GM21526 (cell line): ENCODE results near the gene CD83.
A peak's percentile ranks its signal among the peaks of the same experiment; 100 is the strongest.
"Not testable (repeated sequence)": the region's sequence is repeated elsewhere in the genome, so short reads cannot be mapped to it uniquely, and the experiment has no call there.

Experiments used
- ATAC-seq: cut with Tn5 transposase; IDR thresholded peaks from one replicate; pipeline ENCODE4 v1.9.1; 2021; ENCODE audit warnings: moderate library complexity; ENCODE audit not compliant: unreplicated experiment, low FRiP score

The CD83 gene

GRCh38 chr6:14117158-14118090 is at the start of gene CD83:
TSS of gene CD83 (plus strand) at chr6:14117772. CDS start at chr6:14117812, 40 bp downstream.
- ATAC-seq: peak; percentile 55

- ATAC-seq: no peak
These were observed 49.4 kb upstream of the CD83 start for GRCh38 chr6:14068133-14068532.

GRCh38 chr6:14068623-14069022 is 48.9 kb upstream of the CD83 start:
- no peak for ATAC-seq

DNA sequence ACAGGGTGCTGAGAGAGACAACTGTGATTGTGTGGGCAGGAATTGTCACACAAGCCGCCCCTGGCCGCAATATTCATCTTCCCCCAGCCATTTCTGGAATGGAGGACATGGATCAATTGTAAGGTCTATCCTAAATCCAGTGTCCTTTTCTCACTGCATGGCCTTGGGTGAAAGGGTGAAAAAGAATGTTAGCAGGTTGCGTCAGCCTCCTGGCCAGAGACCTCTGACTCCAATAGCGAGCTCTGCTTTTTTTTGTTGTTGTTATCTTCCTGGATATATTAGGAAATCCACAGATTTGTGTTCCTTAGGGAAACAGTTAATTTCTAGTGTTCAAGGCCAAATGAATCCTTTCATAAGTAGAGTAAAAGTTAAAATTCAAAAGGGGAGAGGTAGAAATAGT is 47.1 kb upstream of the CD83 start:
- no peak for ATAC-seq

GRCh38 chr6:14072084-14072483 is 45.5 kb upstream of the CD83 start:
- ATAC-seq: no peak

DNA sequence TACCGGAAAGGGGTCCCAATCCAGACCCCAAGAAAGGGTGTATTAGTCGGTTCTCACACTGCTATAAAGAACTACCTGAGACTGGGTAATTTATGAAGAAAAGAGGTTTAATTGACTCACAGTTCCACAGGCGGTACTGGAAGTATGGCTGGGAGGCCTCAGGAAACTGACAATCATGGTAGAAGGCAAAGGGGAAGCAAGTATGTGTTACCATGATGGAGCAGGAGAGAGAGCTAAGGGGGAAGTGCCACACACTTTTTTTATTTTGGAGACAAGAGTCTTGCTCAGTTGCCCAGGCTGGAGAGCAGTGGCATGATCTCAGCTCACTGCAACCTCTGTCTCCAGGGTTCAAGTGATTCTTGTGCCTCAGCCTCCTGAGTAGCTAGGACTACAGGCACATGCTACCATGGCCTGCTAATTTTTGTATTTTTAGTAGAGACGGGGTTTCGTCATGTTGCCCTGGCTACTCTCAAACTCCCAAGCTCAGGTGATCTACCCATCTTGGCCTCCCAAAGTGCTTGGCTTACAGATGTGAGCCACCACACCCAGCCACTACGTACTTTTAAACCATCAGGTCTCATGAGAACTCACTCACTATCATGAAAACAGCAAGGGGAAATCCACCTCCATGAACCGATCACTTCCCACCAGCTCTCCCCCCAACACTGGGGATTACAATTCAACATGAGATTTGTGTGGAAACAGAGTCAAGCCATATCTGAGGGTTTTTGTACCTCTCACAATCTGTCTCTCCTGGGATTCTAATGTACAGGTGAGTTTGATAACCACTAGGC is 43.8 kb upstream of the CD83 start:
- not testable (repeated sequence) for ATAC-seq

- no peak for ATAC-seq
These were observed 43.0 kb upstream of the CD83 start for GRCh38 chr6:14074476-14075094.

GRCh38 chr6:14075095-14075503 is 42.5 kb upstream of the CD83 start:
- ATAC-seq: peak; percentile 66

GRCh38 chr6:14077193-14077867 is 40.2 kb upstream of the CD83 start:
- ATAC-seq: no peak

DNA sequence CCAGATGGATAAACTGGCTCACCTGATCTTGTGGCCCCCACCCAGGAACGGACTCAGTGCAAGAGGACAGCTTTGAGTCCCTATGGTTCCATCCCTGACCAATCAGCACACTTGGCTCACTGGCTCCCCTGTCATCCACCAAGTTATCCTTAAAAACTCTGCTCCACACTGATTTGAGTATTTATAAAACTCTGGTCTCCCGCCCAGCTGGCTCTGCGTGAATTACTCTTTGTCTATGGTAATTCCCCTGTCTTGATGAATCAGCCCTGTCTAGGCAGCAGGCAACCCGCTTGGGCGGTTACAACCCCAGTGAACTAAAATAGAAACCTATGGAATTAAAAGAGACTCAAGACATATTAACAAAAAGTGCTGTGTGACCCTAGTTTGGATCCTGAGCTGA is 38.1 kb upstream of the CD83 start:
- ATAC-seq: no peak

GRCh38 chr6:14079971-14080370 is 37.6 kb upstream of the CD83 start:
- no peak for ATAC-seq

- no peak for ATAC-seq
These were observed 36.4 kb upstream of the CD83 start for GRCh38 chr6:14081126-14081525.

DNA sequence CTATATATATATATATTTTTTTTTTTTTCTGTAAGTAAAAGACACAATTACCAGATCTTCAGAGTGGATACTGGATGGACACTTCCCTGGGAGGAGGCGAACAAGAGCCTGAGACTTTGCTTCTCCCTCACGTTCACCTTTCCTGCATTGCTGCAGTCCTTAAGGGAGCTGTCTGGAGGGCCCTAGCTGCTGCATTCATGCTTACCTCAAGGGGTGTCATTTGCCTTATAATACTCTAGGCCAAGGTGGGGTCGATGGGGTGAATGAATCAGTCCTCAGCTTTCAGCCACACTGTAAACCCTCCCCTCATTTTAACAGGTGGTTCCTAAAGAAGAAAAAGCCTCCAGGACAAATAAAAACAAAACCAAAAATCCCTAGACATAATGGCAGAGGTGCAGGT is 34.8 kb upstream of the CD83 start:
- no peak for ATAC-seq

DNA sequence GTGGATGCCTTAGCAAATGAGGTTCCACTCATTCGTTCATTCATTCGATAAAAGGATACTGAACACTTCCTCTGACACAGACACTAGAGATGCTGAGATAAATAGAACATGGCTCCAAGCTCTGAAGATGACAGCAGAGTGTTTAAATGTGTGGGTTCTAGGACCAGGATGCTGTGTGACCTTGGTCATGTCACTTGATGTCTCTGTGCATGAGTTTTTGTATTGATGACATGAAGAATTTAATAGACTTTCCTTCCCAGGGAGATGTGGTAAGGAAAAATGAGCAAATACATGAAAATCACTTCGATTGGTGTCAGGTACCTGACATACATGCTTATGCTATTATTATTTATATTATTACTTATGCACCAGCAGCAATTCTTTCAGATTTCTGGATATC is 34.3 kb upstream of the CD83 start:
- no peak for ATAC-seq

DNA sequence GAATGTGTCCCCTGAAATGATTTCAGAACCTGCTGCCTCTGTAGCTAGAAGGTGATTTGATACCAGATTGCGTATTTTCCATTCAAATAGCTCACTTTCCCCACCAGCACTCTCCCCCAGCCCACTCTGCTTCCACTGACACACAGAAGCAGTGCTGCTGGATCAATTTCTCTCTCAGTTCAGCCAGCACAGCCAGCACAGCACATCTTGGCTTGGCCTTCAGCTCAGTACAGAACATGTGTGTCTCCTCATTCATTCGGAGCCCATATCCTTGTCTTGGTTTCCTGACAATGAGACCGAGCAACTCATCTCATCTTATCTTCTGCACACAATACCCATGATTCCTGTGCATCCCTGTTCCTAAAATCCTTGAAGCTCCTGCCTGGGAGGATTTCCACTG is 33.8 kb upstream of the CD83 start:
- no peak for ATAC-seq

DNA sequence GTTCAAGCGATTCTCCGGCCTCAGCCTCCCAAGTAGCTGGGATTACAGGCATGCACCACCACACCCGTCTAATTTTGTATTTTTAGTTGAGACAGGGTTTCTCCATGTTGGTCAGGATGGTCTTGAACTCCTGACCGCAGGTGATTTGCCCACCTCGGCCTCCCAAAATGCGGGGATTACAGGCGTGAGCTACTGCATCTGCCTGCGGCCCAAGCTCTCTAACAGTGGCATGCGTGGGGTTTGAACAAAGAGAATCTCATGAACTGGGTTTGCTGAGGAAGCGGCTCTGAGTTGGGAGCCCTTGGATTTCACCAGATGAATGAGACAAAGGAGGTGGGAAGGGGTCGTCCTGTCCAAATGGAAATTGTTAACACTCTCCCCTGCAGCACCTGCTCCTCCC is 33.2 kb upstream of the CD83 start:
- ATAC-seq: no peak

- no peak for ATAC-seq
These were observed 32.3 kb upstream of the CD83 start for GRCh38 chr6:14085176-14085787.

DNA sequence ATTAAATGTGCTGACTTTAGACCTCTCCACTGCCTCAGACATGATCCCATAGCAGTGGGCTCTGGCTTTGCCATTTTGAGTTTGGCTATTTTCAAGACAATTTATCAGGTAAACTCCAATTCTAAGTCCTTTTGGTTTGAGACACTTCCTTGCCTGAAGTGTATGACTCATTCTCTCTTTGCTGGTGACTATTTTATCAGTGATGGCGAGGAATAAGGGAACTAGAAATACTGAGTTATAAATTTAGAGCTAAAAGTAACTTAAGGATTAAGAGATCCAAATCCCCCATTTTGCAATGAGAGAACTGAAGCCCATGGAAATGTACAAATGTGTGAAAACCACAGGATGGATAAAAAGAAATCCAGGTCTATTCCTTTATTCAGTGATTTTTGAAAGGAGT is 30.9 kb upstream of the CD83 start:
- ATAC-seq: no peak

DNA sequence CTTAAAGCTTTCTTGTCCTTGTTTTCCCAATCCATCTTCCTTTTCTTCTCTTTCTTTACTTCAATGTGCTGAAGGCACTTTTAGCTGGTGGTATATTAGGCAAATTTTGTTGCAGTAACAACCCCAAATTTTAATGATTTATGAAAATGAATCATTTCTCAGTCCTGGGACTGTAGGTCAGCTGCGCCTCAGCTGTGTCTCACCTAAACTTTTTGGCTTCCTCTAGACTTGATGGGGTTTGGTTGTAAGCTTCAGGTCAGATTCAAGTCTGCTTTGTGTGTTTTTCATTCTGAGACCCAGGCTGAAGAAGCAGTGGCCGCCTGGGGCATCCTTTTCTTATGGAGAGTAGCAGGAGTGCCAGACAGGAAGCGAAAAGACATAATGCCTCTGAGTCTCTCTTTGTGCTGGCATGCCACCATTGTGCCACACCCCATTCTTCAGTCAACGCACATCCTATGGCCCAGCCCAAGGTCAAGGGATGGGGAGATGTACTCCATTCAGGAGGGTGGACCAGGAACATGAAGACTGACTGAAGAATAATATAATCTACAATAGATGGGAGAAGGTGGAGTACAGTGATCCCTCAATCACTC is 28.9 kb upstream of the CD83 start:
- ATAC-seq: no peak

GRCh38 chr6:14089224-14089623 is 28.3 kb upstream of the CD83 start:
- no peak for ATAC-seq
